ENCODE data around the gene TRPC4. TPM values are rescaled to one million over a fixed set of nuclear protein-coding genes. Genes with fewer than 3 reads are reported as not detected.

The TRPC4 gene
- polyA plus RNA-seq, 3 donors = 0.30 to 0.74 TPM; not detected in 1

DNA sequence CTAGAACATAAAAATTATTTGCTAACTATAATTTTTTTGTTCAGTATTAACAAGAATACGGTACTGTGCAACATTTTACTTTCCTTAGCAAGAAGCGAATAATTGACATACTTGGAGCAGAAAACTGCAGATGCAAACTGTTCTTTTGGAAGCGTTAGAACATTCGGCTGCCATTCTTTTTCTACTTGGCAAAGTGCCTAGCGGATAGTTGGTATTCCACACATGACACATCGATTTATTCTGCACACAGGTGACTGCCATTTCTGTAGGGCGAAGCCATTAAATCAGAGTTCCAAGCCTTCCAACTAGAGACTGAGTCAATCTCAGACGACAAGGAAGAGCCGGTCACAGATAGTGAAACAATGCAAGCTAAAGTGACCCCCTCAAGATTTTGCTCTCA is 117.4 kb downstream of the TRPC4 start:
- WGBS, 3 donors = 66 to 78% (median 70%) methylated on average over 9 of the region's 9 CpGs

DNA sequence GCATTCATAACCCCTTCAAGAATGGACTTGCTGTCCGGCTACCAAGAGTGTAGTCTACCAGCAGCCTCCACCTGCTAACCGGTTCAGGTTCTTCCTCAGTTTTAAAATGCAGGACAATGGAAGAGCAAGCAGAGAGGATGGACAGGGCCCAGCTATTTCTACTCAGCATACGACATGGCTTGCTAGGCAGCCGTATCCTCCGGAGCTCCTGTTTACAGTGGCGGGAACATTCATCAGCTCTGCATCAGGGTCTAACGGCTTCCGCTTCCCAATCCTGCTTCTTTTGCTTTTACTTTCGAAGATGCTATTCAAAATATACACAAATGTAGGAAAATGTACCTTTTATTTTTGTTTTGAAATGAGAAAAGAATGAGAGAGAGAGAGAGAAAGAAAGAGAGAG is 118.5 kb downstream of the TRPC4 start:
- no peak overlapping the region for H3K27ac ChIP-seq (ENCODE audit: low read depth, low read length)
- 77 to 92% (median 87%) methylated on average over 9 of the region's 9 CpGs for WGBS, 3 donors

More for the DNA sequence above, 117.4 kb downstream of the TRPC4 start:
- H3K27ac ChIP-seq (ENCODE audit: low read depth, low read length) = no peak overlapping the region

DNA sequence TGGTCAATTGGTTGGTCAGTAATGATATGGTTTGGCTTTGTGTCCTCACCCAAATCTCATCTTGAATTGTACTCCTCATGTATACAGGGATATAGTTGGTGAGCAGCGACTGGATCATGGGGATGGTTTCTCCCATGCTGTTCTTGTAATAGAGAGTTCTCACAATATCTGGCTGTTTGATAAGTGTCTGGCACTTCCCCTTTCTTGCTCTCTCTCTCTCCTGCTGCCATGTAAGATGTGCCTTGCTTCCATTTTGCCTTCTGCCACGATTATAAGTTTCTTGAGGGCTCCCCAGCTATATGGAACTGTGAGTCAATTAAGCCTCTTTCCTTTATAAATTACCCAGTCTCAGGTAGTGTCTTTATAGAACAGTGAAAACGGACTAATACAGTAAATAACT is 120.7 kb downstream of the TRPC4 start:
- no peak overlapping the region for H3K27ac ChIP-seq (ENCODE audit: low read depth, low read length)
- WGBS, 3 donors = 71 to 86% (median 81%) methylated on average over 3 of the region's 3 CpGs

DNA sequence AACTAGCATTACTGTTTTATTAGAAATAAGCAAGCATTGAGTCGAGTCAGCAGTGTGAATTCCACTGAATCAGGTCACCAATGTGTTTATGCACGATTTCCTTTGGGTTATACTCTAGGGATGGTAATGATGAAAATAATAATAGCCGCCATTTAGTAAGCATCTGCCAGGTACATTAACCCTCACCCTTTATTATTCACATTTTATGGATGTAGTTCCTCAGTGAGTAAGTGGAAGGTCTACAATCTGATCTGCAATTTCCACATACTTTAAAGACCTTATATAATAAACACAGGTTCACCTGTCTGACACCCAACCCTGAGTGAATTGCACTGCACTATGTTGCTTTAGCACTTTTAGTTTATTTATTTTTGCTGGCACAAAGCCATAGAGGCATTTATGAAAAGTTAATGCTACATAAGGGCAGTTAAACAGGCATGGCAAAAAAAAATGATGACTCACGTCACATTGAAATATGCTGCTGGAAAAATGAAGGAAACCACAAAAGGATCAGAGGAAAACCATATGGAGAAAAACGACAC is 122.4 kb downstream of the TRPC4 start:
- H3K27ac ChIP-seq (ENCODE audit: low read depth, low read length) = no peak overlapping the region
- WGBS, 3 donors = 45 to 63% (median 54%) methylated on average over 5 of the region's 5 CpGs

DNA sequence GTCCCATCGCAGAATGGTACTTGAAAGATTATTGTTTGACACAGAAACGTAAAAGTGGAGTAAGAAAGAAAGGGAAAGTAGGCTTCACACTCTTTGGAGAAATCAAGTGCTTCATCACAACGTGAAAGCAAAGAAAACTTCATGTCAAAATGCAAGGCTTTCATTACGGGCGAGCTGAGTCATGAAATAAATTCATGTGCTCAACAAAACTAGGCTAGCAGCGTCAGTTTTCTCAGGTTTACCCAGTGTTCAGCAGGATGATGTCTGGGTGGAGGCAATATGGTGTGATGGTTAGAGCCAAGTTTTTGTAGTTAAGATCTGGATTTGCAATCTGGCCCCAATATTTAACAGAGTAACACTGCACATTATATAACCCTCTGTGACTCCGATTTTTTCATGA is 128.0 kb downstream of the TRPC4 start:
- WGBS, 3 donors = 69 to 77% (median 77%) methylated on average over 7 of the region's 7 CpGs

DNA sequence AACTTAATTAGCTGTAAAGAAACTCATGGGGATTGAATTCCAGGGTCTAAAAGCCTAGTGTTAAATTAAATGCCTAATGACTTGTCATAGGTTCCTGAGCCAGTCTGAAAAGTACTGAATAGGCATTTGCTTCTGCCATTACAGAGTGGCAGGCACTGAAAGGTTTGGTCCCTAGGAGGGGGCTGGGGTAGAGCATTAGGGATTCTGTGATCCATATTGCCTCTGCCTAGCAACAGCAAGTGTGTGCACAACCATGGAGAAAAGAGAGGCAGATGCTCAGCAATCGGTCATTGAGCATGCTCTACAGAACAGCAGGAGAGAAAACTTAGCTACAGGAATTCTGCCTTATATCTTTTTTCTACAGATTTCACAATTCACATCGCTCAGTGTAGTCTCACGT is 133.5 kb downstream of the TRPC4 start:
- WGBS, 3 donors = 88 to 93% (median 91%) methylated on average over 3 of the region's 3 CpGs
- H3K27ac ChIP-seq (ENCODE audit: low read depth, low read length) = no peak overlapping the region

More for the DNA sequence above, 128.0 kb downstream of the TRPC4 start:
- no peak overlapping the region for H3K27ac ChIP-seq (ENCODE audit: low read depth, low read length)

DNA sequence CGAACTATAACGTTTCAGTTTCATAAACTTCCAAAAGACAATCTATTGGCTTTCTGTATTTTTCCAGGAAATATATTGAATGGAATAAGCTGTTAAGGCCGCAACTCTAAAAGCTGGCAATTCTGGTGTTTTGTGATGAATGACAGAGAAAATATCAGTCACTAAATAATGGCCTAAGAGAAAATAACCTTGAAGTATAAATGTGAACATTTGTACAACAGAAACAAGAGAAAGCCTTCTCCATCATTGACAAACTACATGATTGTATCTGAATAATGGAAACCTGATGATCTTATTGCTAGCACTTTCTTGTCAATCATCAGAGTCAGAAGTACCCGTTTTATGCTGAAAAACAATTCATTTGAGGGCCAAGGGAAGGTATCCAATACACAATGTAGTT is 134.3 kb downstream of the TRPC4 start:
- WGBS, 3 donors = 57 to 80% (median 74%) methylated on average over 4 of the region's 4 CpGs
- no peak overlapping the region for H3K27ac ChIP-seq (ENCODE audit: low read depth, low read length)

DNA sequence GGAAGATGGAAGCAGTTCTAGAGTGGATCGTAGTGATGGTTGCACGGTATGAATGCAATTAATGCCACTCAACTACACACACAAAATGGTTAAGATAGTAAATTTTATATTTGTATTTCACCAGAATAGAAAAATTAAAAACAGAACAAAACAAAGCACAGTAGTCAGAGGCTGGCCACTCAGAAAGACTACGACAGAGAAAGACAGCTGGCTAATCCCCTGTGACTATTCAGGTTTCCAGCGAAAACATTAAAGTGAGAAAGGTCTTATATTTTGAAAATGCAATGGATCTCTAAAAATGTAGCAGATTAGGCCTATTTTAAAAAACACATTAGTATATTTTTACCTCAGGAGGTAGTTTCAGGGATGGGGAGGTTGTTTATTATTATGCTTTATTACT is 139.7 kb downstream of the TRPC4 start:
- 78 to 86% (median 84%) methylated on average over 4 of the region's 4 CpGs for WGBS, 3 donors
- no peak overlapping the region for H3K27ac ChIP-seq (ENCODE audit: low read depth, low read length)

DNA sequence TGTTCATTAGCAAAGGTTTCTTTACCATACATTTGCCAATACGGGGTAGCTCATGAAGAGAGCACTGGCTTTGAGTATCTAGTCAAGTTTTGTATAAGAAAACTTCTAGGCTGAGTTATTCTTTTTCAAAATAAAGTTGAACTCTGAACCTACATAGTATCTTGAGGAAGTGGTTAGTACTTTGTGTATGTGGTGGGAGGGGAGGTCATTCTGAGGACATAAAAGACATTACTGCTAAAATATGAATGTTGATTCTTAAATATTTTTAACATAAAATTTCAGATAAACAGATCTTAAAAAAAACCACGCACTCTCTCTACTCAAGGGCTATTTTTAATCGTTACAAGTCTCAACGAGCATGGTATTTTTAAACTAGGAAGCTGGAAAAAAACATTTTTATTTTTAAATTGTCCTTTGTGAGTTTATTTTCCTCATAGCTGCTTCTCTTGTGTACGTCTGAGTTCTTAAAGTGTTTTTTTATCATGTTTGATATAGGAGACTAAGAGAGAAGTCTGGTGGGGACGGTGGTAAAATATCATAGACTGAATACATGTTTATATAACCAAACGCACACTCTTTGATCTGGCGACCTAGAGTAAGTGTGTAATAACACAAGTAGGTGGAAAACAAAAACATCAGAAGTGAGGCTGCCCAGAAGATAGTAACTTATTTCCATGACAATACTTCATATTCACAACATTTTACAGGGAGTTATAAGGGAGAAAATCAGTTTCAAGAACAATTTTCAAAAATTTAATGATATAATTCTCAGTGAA is 153.0 kb downstream of the TRPC4 start:
- 49 to 56% (median 50%) methylated on average over 8 of the region's 8 CpGs for WGBS, 3 donors
- H3K27ac ChIP-seq (ENCODE audit: low read depth, low read length) = no peak overlapping the region

DNA sequence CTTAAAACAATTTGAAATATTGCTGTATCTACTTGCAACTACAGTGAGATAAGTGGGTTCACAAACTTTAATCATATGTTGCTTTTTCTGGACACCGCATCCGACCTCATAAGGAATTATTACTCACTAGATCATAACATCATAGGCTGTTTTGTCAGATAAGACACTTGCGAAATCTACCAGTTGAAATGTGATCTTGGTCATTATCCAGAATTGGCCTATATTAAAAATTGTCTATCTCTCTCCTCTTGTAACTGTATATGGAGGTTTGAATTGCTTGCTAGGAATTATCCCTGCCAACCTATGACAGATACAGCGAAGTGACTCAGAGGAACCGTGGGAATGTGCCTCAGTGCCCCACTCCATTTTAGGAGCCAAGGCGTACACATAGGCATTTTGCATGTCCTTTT is 154.0 kb downstream of the TRPC4 start:
- 64 to 73% (median 67%) methylated on average over 6 of the region's 6 CpGs for WGBS, 3 donors
- H3K27ac ChIP-seq (ENCODE audit: low read depth, low read length) = no peak overlapping the region

DNA sequence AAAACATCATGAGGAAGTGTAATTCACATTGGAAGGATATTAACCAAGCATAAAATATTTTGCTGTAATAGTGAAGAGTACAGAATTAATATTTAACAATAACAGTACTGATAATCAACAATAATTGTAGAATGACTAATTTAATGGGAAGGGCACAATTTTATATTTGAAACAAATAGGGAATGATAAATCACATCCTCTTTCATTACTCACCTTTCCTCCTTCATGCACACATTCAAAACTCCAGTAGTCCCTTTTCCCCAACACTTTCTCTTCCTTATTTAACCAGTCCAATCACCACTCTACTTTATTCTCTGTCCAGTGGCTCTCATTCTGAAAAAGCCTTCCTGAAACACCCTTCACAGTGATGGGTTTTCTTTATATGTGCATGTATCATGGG is 160.3 kb downstream of the TRPC4 start:
- H3K27ac ChIP-seq (ENCODE audit: low read depth, low read length) = no peak overlapping the region

DNA sequence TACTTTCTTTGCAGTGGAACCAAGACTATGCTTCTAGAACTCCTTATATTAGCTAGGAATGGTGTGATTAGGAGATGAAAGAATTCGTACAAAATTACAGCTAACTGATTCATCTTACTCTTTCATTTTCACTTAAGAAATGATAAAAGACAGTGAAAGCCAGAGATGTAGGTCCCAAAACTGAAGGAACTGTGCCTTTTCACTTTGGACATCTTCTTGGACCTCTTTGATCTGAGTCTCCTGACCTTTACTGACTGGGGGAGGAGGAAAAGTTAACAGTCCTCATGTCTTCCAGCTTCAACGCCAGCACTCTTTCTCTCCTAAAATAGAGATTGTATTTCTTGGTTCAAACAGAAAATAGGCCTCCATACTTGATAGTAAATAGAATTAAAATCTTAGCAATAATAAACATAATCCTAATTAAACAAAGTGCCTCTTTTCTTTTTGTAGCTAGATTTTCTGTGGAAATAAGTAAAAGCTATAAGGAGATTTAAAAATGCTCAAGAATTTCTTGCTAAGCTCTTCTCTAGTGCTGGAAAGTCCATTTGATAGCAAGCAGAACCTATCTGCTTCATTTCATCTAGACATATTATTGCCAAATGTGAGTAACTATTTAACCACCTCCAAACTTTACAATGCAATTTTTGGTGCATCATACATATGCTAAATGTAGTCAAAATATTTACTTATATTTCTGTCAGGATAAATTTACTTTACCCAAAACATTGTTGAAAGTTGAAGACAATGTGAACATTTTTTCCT is 161.7 kb downstream of the TRPC4 start:
- WGBS, 3 donors = 61 to 79% (median 70%) methylated on average over 2 of the region's 2 CpGs
- H3K27ac ChIP-seq (ENCODE audit: low read depth, low read length) = no peak overlapping the region

DNA sequence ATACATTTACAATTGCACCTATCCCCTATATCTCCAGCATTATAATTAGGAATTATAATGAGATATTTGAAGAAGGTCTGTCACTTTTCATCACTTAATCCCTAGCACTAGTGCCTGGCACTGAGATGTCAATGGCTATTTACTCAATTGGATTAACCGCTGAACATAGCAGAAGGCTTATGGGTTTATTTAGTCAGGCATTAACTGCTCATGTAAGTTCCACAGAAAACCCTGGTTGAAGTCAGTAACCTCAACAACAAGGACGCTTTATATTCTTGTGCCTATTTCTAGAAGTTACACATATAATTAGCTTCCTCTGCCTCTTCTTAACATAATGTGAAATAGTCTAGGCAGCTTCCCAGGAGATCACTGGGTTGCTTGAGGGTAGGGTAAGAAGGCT is 163.5 kb downstream of the TRPC4 start:
- H3K27ac ChIP-seq (ENCODE audit: low read depth, low read length) = no peak overlapping the region
- 77 to 95% (median 90%) methylated on average over 2 of the region's 2 CpGs for WGBS, 3 donors

DNA sequence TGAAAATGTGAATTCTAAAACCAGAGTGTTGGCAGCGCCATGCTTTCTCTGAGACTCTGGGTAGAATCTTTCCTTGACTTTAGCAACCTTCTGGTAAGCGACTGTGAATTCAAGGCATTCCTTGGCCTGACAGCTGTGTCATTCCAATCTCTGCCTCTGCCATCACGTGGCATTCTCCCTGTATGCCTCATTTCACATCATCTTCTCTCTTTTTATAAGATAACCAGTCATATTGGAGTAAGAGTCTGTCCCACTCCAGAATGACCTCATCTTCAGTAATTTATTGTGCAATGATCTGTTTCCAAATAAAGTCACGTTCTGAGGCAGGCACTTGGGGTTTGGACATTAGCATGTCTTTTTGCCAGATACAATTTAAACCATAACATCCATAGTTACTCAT is 167.6 kb downstream of the TRPC4 start:
- 66 to 67% (median 66%) methylated on average over 4 of the region's 4 CpGs for WGBS, 3 donors
- H3K27ac ChIP-seq (ENCODE audit: low read depth, low read length) = no peak overlapping the region

DNA sequence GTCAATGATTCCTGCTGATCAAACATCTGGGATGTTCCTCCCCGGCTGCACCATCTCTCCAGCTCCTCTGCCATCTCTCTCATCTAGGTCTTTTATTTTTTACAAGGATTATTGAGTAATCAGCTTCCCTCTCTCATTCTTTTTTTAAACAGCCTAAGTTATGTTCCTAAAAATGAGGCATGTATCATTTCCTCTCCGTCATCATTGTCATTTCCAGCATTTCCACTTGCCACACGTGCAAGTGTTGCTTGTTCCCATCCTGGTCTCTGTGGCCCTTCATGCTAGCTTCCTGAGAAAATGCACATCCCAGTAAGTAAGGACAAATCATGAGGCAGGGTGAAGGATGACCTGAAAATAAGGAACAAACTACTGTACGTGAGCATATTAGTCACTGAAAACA is 168.3 kb downstream of the TRPC4 start:
- no peak overlapping the region for H3K27ac ChIP-seq (ENCODE audit: low read depth, low read length)
- 37 to 49% (median 46%) methylated on average over 4 of the region's 4 CpGs for WGBS, 3 donors

DNA sequence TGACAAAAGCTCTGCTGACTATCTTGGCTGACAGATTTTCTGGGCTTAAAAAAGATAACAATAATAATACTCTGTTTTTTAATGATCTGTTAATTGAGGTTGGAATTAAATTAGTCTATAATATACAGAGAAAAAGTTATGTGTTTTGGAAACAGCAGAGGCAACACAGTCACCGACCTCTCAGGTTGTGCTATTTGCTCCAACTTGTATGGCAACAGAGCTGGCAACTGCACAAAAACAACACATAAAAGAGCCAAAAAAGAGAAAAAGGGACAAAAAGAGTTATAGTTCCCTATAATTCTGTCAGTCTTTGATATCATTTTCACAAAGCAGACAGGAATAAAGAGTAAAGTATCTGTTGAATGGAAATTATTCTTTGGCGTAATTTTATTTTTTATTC is 168.7 kb downstream of the TRPC4 start:
- 71 to 78% (median 74%) methylated on average over 2 of the region's 2 CpGs for WGBS, 3 donors
- H3K27ac ChIP-seq (ENCODE audit: low read depth, low read length) = no peak overlapping the region

DNA sequence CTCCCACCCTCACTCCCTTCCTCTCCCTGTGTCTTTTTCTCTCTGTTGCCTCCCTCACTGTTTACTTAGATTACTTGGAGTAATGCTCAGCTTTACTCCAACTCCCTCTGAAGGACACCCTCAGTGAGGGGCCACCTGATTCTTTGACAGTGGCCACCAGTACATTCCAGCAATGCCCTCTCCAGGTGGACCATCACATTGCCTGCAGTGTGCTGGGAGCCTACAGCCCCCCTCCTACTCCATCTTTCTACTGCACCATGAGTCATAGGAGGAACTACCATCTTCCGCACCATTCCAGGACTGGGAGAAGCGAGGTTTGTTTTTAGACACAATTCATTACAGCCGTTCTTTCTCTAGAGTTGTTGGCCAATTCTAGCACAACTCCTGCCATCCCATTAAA is 174.4 kb downstream of the TRPC4 start:
- WGBS, 3 donors = 83 to 92% (median 88%) methylated on average over 3 of the region's 3 CpGs

DNA sequence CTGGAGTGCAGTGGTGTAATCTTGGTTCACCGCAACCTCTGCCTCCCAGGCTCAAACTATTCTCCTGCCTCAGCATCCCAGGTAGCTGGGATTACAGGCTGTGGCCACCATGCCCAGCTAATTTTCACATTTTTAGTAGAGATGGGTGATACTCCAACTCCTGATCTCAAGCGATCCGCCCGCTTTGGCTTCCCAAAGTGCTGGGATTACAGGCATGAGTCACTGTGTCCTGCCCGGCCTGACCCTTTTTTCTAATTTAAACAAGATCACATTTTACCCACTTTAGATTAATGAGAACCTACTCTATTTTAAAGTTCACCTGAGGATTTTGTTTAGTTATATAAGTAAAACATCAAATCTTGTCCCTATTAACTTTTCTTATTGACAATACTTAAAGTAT is 179.2 kb downstream of the TRPC4 start:
- 91 to 94% (median 93%) methylated on average over 5 of the region's 5 CpGs for WGBS, 3 donors
- H3K27ac ChIP-seq (ENCODE audit: low read depth, low read length) = no peak overlapping the region

More for the DNA sequence above, 174.4 kb downstream of the TRPC4 start:
- no peak overlapping the region for H3K27ac ChIP-seq (ENCODE audit: low read depth, low read length)

DNA sequence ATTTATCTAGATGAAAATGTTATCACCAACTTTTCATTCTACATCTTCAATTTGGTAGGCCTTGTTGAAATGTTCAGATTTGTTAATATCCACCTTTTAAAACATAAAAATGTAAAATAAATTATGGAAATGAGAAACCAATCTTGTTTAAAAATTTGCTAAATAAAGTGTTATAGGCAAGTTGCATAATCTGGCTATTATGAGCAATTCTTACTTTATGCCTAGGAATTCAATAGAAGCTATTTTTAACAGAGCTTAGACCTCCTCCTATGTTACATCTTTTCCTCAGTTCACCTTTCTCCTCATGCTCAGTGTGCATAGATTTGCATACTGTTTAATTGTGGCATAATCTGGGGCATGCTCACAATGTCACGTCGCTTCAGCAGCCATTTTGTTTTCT is 183.1 kb downstream of the TRPC4 start:
- H3K27ac ChIP-seq (ENCODE audit: low read depth, low read length) = no peak overlapping the region
- WGBS, 3 donors = 89 to 94% (median 92%) methylated on average over 2 of the region's 2 CpGs

DNA sequence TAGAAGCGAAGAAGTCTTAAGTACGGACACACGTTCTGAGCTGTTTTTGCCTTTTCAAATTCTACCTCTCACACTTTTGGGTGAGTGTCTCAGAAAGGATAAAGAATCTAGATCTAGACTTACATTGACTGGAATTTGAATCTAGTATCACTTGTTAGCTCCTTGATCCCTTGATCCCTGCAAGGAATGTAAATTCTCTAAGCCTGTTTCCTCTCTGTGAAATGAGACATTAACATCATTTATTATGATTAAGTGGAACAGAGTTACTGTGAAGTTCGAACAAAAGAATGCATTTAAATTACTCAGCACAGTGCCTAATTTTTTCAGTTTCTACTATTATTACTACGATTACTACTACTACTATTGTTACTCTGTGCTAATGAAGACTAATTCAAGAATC is 184.4 kb downstream of the TRPC4 start:
- WGBS, 3 donors = 76 to 81% (median 80%) methylated on average over 5 of the region's 5 CpGs
- no peak overlapping the region for H3K27ac ChIP-seq (ENCODE audit: low read depth, low read length)

Measured in adipose tissue (tissue), 3 donors.